Peyer's patch (tissue), 4 donors: ENCODE measurements around the gene HOXD11.

Source experiments
- POLR2A ChIP-seq, 2 donors: fragments of 450-650 bp; IDR thresholded peaks; one replicate each; pipeline ENCODE4 v1.5.1; 2017; ENCODE audit warnings: antibody characterized with exemption in 2 of 2, mild to moderate bottlenecking in 2 of 2, moderate library complexity in 2 of 2
- TF ChIP-seq, protein P1 (sequence below), 6 experiments: fragments of 450-650 bp in 4 of 6; fragments of 200-600 bp in 2 of 6; sonication (generic) in 1 of 6; IDR thresholded peaks; one replicate each; pipeline ENCODE4 v1.5.1; 2017 to 2019; ENCODE audit warnings: antibody characterized with exemption in 6 of 6, mild to moderate bottlenecking in 3 of 6, moderate library complexity in 1 of 6

DNA sequence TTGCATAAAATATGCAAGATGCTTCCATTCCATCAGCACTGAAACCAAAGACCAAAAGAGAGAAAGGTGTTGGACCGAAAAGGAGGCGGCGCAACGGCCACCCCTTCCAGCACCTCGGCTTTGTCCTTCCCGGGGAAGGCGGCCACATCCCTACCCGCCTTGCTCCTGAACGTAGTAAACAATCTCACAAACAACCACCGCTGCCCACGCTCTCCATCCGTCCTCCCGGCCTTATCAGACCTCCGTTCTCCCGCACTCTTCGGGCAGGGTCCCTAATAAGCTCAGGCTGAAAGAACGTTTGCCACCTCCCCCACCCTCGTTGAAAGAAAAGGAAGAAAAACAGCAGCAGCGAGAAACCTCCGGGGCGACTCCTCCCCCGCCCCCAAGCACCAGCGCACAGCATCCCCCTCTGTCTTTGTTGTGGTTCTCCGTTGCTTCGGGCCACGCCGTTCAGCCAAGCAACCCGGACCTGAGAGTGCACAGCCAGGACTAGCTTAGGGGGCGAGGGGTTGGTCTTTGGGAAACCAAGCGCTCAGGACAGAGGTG lies 27.7 kb upstream of the HOXD11 start:
- no peak for TF ChIP-seq POLR2A (IDR thresholded peaks at IDR 0.05)
- TF ChIP-seq, protein P1, sequence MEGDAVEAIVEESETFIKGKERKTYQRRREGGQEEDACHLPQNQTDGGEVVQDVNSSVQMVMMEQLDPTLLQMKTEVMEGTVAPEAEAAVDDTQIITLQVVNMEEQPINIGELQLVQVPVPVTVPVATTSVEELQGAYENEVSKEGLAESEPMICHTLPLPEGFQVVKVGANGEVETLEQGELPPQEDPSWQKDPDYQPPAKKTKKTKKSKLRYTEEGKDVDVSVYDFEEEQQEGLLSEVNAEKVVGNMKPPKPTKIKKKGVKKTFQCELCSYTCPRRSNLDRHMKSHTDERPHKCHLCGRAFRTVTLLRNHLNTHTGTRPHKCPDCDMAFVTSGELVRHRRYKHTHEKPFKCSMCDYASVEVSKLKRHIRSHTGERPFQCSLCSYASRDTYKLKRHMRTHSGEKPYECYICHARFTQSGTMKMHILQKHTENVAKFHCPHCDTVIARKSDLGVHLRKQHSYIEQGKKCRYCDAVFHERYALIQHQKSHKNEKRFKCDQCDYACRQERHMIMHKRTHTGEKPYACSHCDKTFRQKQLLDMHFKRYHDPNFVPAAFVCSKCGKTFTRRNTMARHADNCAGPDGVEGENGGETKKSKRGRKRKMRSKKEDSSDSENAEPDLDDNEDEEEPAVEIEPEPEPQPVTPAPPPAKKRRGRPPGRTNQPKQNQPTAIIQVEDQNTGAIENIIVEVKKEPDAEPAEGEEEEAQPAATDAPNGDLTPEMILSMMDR (IDR thresholded peaks at IDR 0.05), result no peak
